K562 (cell line): ENCODE results near the gene PRR16. TPM values are rescaled to one million over a fixed set of nuclear protein-coding genes. Genes with fewer than 3 reads are reported as not detected.

Source experiments
- ATAC-seq: fragments of 200-7000 bp; cut with Tn5 transposase; 3 replicates; pipeline ENCODE4 v1.9.1; 2020; ENCODE audit warnings: moderate library complexity
- BruUV-seq: library from RNA; stranded (reverse); fragments of 400-500 nt; replicated peaks from 2 replicates; lab custom pipeline; 2021; lab: Mats Ljungman, UMichigan
- CTCF ChIA-PET: fragments of 300-600 bp; formaldehyde crosslinking; extraction: SDS; loops from one replicate; lab custom pipeline; 2021; ENCODE audit warnings: low intra/inter-chr PET ratio; lab: Yijun Ruan, JAX
- POLR2A ChIA-PET: fragments of 300-600, 350-650 bp; sonication (Branson Sonifier 250); formaldehyde crosslinking; extraction: SDS; loops from one replicate; lab custom pipeline; 2021; ENCODE audit warnings: antibody characterized with exemption, inconsistent platforms; lab: Yijun Ruan, JAX
- DNase-seq, 4 experiments: peaks; one replicate each; pipeline versions ENCODE4 v3.0.0 to v3.0.0-alpha.2; 2011 to 2018; ENCODE audit warnings: low spot score in 3 of 4, mixed read lengths in 3 of 4; ENCODE audit errors: extremely low read depth in 1 of 4
- FAIRE-seq: peaks from 2 replicates; lab custom pipeline; 2011; peaks lifted over from hg19 to GRCh38; lab: Jason Lieb, UNC
- H2AFZ ChIP-seq: 2 replicates; pipeline ENCODE4 v1.6.0; 2011; ENCODE audit warnings: low read depth, low read length, control low read depth, inconsistent platforms
- H3K27ac ChIP-seq: fragments of 200-600 bp; 3 replicates; pipeline ENCODE4 v1.8.0; 2011; ENCODE audit warnings: low read depth, mild to moderate bottlenecking, control low read depth, inconsistent platforms, low read length, moderate library complexity, mixed read lengths; ENCODE audit errors: extremely low read depth
- H3K27me3 ChIP-seq, 2 experiments: fragments of 300-600 bp in 1 of 2; 2 replicates in 1 of 2; 3 replicates in 1 of 2; pipeline versions ENCODE4 v1.6.0 to v1.8.0; 2011; ENCODE audit warnings: inconsistent platforms in 2 of 2, low read length in 2 of 2, mild to moderate bottlenecking in 1 of 2, mixed read lengths in 1 of 2, moderate library complexity in 1 of 2; ENCODE audit not compliant: control insufficient read depth in 2 of 2, insufficient read depth in 2 of 2
- H3K36me3 ChIP-seq: fragments of 300-600 bp; 3 replicates; pipeline ENCODE4 v1.8.0; 2011; ENCODE audit warnings: mild to moderate bottlenecking, low read length, inconsistent platforms; ENCODE audit not compliant: control insufficient read depth, insufficient read depth
- H3K4me1 ChIP-seq, 2 experiments: fragments of 200-600 bp in 1 of 2; replicated peaks in 1 of 2; 2 replicates in 1 of 2; 3 replicates in 1 of 2; pipeline versions ENCODE4 v1.5.1 to v1.8.0; 2011; ENCODE audit warnings: inconsistent platforms in 2 of 2, low read length in 2 of 2, mild to moderate bottlenecking in 1 of 2, mixed read lengths in 1 of 2, moderate library complexity in 1 of 2; ENCODE audit not compliant: control insufficient read depth in 2 of 2, insufficient read depth in 2 of 2
- H3K4me2 ChIP-seq: 2 replicates; pipeline ENCODE4 v1.6.1; 2011; ENCODE audit warnings: low read length, control low read depth, inconsistent platforms, mixed read lengths; ENCODE audit not compliant: insufficient read depth
- H3K4me3 ChIP-seq: fragments of 200-600 bp; sonication (generic), shearing (Covaris generic); 2 replicates; pipeline ENCODE4 v1.5.1; 2016; ENCODE audit warnings: control low read depth, inconsistent platforms
- H3K79me2 ChIP-seq: fragments of 200-600 bp; 3 replicates; pipeline ENCODE4 v1.8.0; 2011; ENCODE audit warnings: low read length, inconsistent platforms; ENCODE audit not compliant: control insufficient read depth, insufficient read depth
- H3K9ac ChIP-seq, 2 experiments: 2 replicates each; pipeline versions ENCODE4 v1.6.0 to v1.6.1; 2011; ENCODE audit warnings: low read depth in 2 of 2, low read length in 2 of 2, control low read depth in 1 of 2, inconsistent platforms in 1 of 2, mild to moderate bottlenecking in 1 of 2, mixed read lengths in 1 of 2; ENCODE audit not compliant: insufficient read depth in 1 of 2
- H3K9me1 ChIP-seq: one replicate; pipeline ENCODE4 v1.6.0; 2011; ENCODE audit warnings: inconsistent platforms, mild to moderate bottlenecking, low read length, moderate library complexity; ENCODE audit not compliant: control insufficient read depth, insufficient read depth
- H3K9me3 ChIP-seq: replicated peaks from 2 replicates; pipeline ENCODE4 v1.5.1; 2011; ENCODE audit warnings: low read depth, low read length, inconsistent platforms; ENCODE audit not compliant: control insufficient read depth, insufficient read depth
- H4K20me1 ChIP-seq: replicated peaks from 2 replicates; pipeline ENCODE4 v1.6.1; 2011; ENCODE audit warnings: low read length, inconsistent platforms, mixed read lengths; ENCODE audit not compliant: control insufficient read depth, insufficient read depth
- ATF7 ChIP-seq: fragments of 450-650 bp; IDR thresholded peaks from 2 replicates; pipeline ENCODE4 v1.7.1; 2014; ENCODE audit warnings: mild to moderate bottlenecking, moderate library complexity
- CBFA2T3 ChIP-seq: fragments of 450-650 bp; IDR thresholded peaks from 2 replicates; pipeline ENCODE4 v1.6.1; 2017
- CBFB ChIP-seq: sonication (generic); formaldehyde crosslinking; IDR thresholded peaks from 2 replicates; pipeline ENCODE4 v1.4.0; 2020; ENCODE audit warnings: mild to moderate bottlenecking, missing genetic modification reagents
- CEBPG ChIP-seq, 3 experiments: fragments of 200-800 bp in 1 of 3; sonication (Bioruptor generic) in 1 of 3; sonication (generic) in 1 of 3; formaldehyde crosslinking in 1 of 3; IDR thresholded peaks in 2 of 3; conservative IDR thresholded peaks in 1 of 3; 2 replicates each; pipeline versions ENCODE4 v1.6.1 to v1.8.0; 2016 to 2022; ENCODE audit warnings: missing compliant biosample characterization in 2 of 3, missing genetic modification characterization in 2 of 3, mild to moderate bottlenecking in 1 of 3, missing genetic modification reagents in 1 of 3
- CHD2 ChIP-seq: IDR thresholded peaks from 2 replicates; pipeline ENCODE4 v1.6.1; 2011; ENCODE audit warnings: low read depth, low read length
- DEAF1 ChIP-seq: fragments of 450-650 bp; formaldehyde crosslinking; IDR thresholded peaks from 2 replicates; pipeline ENCODE4 v1.4.0; 2020; ENCODE audit warnings: mild to moderate bottlenecking, moderate library complexity
- FOXM1 ChIP-seq, 2 experiments: fragments of 450-650 bp in 1 of 2; sonication (generic) in 1 of 2; formaldehyde crosslinking in 1 of 2; IDR thresholded peaks; 2 replicates each; pipeline versions ENCODE4 v1.6.1 to v1.9.0; 2017 to 2022; ENCODE audit warnings: low read depth in 2 of 2, mild to moderate bottlenecking in 2 of 2, missing genetic modification reagents in 1 of 2, moderate library complexity in 1 of 2
- HNRNPLL ChIP-seq: fragments of 200-400 bp; formaldehyde crosslinking; IDR thresholded peaks from 2 replicates; pipeline ENCODE4 v1.6.1; 2017; ENCODE audit warnings: low read length, low read depth, mild to moderate bottlenecking; ENCODE audit not compliant: poor library complexity, severe bottlenecking
- MCM2 ChIP-seq: fragments of 450-650 bp; IDR thresholded peaks from 2 replicates; pipeline ENCODE4 v1.6.1; 2017; ENCODE audit warnings: low read depth, mild to moderate bottlenecking
- NELFE ChIP-seq: IDR thresholded peaks from 2 replicates; pipeline ENCODE4 v1.6.1; 2011; ENCODE audit warnings: mild to moderate bottlenecking; ENCODE audit not compliant: insufficient read depth, insufficient read length
- PHF21A ChIP-seq: fragments of 450-650 bp; IDR thresholded peaks from 2 replicates; pipeline ENCODE4 v1.6.1; 2017; ENCODE audit warnings: low read depth, borderline replicate concordance
- SETDB1 ChIP-seq: IDR thresholded peaks from one replicate; pipeline ENCODE4 v1.6.1; 2012; ENCODE audit warnings: low read length, control low read depth, inconsistent platforms
- SIRT6 ChIP-seq: IDR thresholded peaks from one replicate; pipeline ENCODE4 v1.6.1; 2012; ENCODE audit warnings: low read depth, mild to moderate bottlenecking, control low read depth, inconsistent platforms, low read length, moderate library complexity
- STAG1 ChIP-seq: sonication (generic); formaldehyde crosslinking; IDR thresholded peaks from 2 replicates; pipeline ENCODE4 v1.5.0; 2020; ENCODE audit warnings: missing genetic modification reagents, borderline replicate concordance
- TAF1 ChIP-seq: IDR thresholded peaks from 2 replicates; pipeline ENCODE4 v1.6.1; 2011; ENCODE audit warnings: mild to moderate bottlenecking, low read length, moderate library complexity; ENCODE audit not compliant: insufficient read depth, control insufficient read depth, severe bottlenecking; ENCODE audit errors: extremely low read depth
- TAF7 ChIP-seq: fragments of 450-650 bp; IDR thresholded peaks from 2 replicates; pipeline ENCODE4 v1.6.1; 2016; ENCODE audit warnings: missing genetic modification characterization, missing compliant biosample characterization
- TCF7 ChIP-seq: sonication (generic); IDR thresholded peaks from 2 replicates; pipeline ENCODE4 v1.6.1; 2016; ENCODE audit warnings: antibody characterized with exemption, borderline replicate concordance
- ZBTB49 ChIP-seq: sonication (generic); formaldehyde crosslinking; IDR thresholded peaks from 2 replicates; pipeline ENCODE4 v1.8.0; 2022; ENCODE audit warnings: missing genetic modification reagents, mild to moderate bottlenecking, borderline replicate concordance
- WGBS: fragments of 100-300 bp; shearing (Covaris generic); methylation state at CpG from one replicate; pipeline ENCODE4 v1.1.6; 2016; ENCODE audit warnings: low coverage, mixed read lengths; ENCODE audit not compliant: insufficient coverage; ENCODE audit errors: missing lambda C conversion rate; 5-methylcytosine and 5-hydroxymethylcytosine counted together
- in situ Hi-C: fragments of 300-500 bp; cut with MboI; formaldehyde crosslinking; loops from 4 replicates; pipeline ENCODE4 v1.15.0; 2018; ENCODE audit warnings: inconsistent platforms, mixed read lengths
- intact Hi-C: fragments of 100-400 bp; cut with micrococcal nuclease; formaldehyde crosslinking; loops from 2 replicates; pipeline ENCODE4 v1.14.2; 2022
- polyA plus RNA-seq, 8 experiments: library from polyadenylated mRNA; depleted of rRNA in 4 of 8; stranded (reverse) in 5 of 8; unstranded in 3 of 8; fragments of >200 nt; fragmentation: Nextera tagmentation in 2 of 8; fragmentation: Illumina TruSeq in 1 of 8; extraction: Ambion mirVana in 2 of 8; extraction: Trizol in 1 of 8; gene quantifications; 2 replicates each; pipeline versions ENCODE4 v1.2.1 to v1.2.3, GENCODE V29; 2011 to 2014; ENCODE audit warnings: inconsistent platforms in 1 of 8, missing spikeins in 1 of 8
- total RNA-seq, 7 experiments: library from RNA; depleted of rRNA in 6 of 7; stranded (reverse); fragments of >200 nt in 6 of 7; fragmentation: Illumina TruSeq in 2 of 7; extraction: Trizol in 2 of 7; gene quantifications; 2 replicates each; pipeline versions ENCODE4 v1.2.1 to v1.2.3, GENCODE V29; 2011 to 2021; ENCODE audit warnings: low replicate concordance in 1 of 7

Gene PRR16
- total and polyA plus RNA-seq, 9 of the 15 experiments (the other 6 are each of a cell fraction or from before 2014, with no cell fraction given) = 0.61 to 10.1 (median 3.3) TPM

GRCh38 chr5:120628156-120628555 is 164.1 kb downstream of the PRR16 start:
- Histone ChIP-seq H3K79me2 (no peaks in the 10 kb centered on the region), H3K4me3 (no peak overlapping the region), H3K36me3 (no peaks in the 10 kb centered on the region), H3K27me3 (no peaks in the 10 kb centered on the region), H2AFZ (no peak overlapping the region), H3K9me3 (0 out of 2 replicates have a peak, but pooled peaks cover 3% of the 10 kb centered on the region), H3K4me2 (no peak overlapping the region), H4K20me1 (no peaks in the 10 kb centered on the region), H3K4me1 (no peaks in the 10 kb centered on the region), H3K27ac (no peak overlapping the region), H3K9me1 (no peaks in the 10 kb centered on the region), H3K9ac (no peak overlapping the region)
- intact Hi-C loops = no loop called here
- ATAC-seq (no peak), FAIRE-seq (no peak), DNase-seq (no peak)
- no TSS peak for BruUV-seq
- in situ Hi-C loops = no loop called here
- ChIA-PET POLR2A (no interaction called here), CTCF (no interaction called here)
- 40% methylated on average over 3 of the region's 3 CpGs for WGBS
- TF ChIP-seq PHF21A (no peak), CEBPG (CRISPR knock-in tag; IDR thresholded peaks at IDR 0.05) (no peak), CEBPG (tag; conservative IDR thresholded peaks at IDR 0.05 in 1 of 2, IDR thresholded peaks at IDR 0.05 in 1 of 2) (no peak), HNRNPLL (no peak), TAF1 (no peak), CBFA2T3 (no peak), ATF7 (no peak), SIRT6 (no peak), NELFE (no peak), DEAF1 (CRISPR knock-in tag) (no peak), CHD2 (no peak), CBFB (no peak), TAF7 (no peak), MCM2 (no peak), TCF7 (no peak), FOXM1 (IDR thresholded peaks at IDR 0.05; ENCODE audit: low read depth) (no peak), FOXM1 (CRISPR knock-in tag; IDR thresholded peaks at IDR 0.05; ENCODE audit: low read depth) (no peak), STAG1 (CRISPR knock-in tag) (no peak), SETDB1 (no peak), ZBTB49 (CRISPR knock-in tag) (no peak)
